Measurements from ENCODE around the gene OLFML1. TPM values are rescaled to one million over a fixed set of nuclear protein-coding genes. Genes with fewer than 3 reads are reported as not detected.

The OLFML1 gene
- total RNA-seq, 2 donors from 2014 or later: 0.81 to 1.5 TPM

GRCh38 chr11:7552666-7553065 lies 67.4 kb downstream of the OLFML1 start:
- Mint-ChIP-seq H3K36me3 (ENCODE audit: low read depth) (peaks cover 11% of the 10 kb centered on the region), H3K9me3 (no peaks in the 10 kb centered on the region), H3K4me1 (peaks cover 24% of the 10 kb centered on the region), H3K27me3 (ENCODE audit: insufficient read depth) (no peaks in the 10 kb centered on the region), H3K27ac (no peak overlapping the region), H3K4me3 (no peak overlapping the region)
- Histone ChIP-seq H3K27me3 (ENCODE audit: control insufficient read depth, insufficient read depth, low read length, poor library complexity, severe bottlenecking) (no peaks in the 10 kb centered on the region), H3K27ac (ENCODE audit: low read depth, low read length) (no peak overlapping the region), H3K4me1 (ENCODE audit: control insufficient read depth, insufficient read depth, low read length) (no peaks in the 10 kb centered on the region), H3K9me3 (ENCODE audit: control insufficient read depth, low read length) (no peaks in the 10 kb centered on the region), H3K36me3 (ENCODE audit: control insufficient read depth, insufficient read depth, low read length) (peaks cover 37% of the 10 kb centered on the region), H3K4me3 (ENCODE audit: low read length) (no peak overlapping the region), H3K9ac (ENCODE audit: extremely low read depth, low read length, poor library complexity, severe bottlenecking) (no peak overlapping the region)
- peak; percentile 22 for DNase-seq
- WGBS, 2 experiments (ENCODE audit: insufficient coverage in 1 of 2, insufficient read length in 1 of 2): 95 to 96% methylated on average over 4 of the region's 4 CpGs
- no peak for TF ChIP-seq CTCF (conservative IDR thresholded peaks at IDR 0.05)

DNA sequence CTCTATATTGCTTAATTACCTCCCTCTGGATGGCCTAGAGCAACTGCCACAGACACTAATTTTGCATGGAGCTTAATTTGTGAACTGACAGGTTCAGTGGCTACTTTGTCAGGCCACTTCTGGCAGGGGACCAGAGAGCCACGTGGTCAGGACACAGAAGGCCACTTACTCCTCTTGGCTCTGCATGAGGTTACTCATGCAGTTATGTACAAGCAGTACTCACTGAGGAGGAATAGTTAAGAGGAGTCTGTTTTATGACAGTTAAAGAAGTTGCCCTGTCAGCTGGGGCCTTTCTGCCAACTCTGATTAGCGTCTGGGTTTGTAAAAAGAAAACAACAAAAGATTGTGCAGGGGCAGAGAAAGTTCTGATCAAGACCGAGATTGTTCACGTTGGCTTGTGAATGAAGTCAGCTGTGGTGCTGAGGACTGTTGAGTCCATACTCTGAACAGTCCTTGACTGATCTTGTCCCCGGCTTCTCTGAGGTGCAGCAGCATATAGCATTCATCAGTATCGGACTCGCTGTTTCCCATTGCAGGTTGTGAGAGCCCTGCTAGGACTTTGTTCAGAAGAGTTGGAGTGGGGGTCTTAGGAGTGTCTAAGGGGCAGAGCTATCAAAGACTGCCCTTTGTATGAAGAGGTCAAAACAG lies 69.9 kb downstream of the OLFML1 start:
- no peak overlapping the region for H3K27ac ChIP-seq (ENCODE audit: low read depth, low read length)
- H3K36me3 ChIP-seq (ENCODE audit: control insufficient read depth, insufficient read depth, low read length): peaks cover 34% of the 10 kb centered on the region
- peaks cover 18% of the 10 kb centered on the region for H3K4me1 Mint-ChIP-seq
- H3K36me3 Mint-ChIP-seq (ENCODE audit: low read depth): peaks cover 13% of the 10 kb centered on the region
- TF ChIP-seq CTCF (conservative IDR thresholded peaks at IDR 0.05): no peak
- peak; percentile 17 for DNase-seq
- H3K4me3 Mint-ChIP-seq: no peak overlapping the region
- no peak overlapping the region for H3K9ac ChIP-seq (ENCODE audit: extremely low read depth, low read length, poor library complexity, severe bottlenecking)
- no peaks in the 10 kb centered on the region for H3K9me3 Mint-ChIP-seq
- WGBS, 2 experiments (ENCODE audit: insufficient coverage in 1 of 2, insufficient read length in 1 of 2): 88 to 93% methylated on average over 5 to 7 of the region's 7 CpGs
- H3K4me3 ChIP-seq (ENCODE audit: low read length): no peak overlapping the region
- H3K9me3 ChIP-seq (ENCODE audit: control insufficient read depth, low read length): no peaks in the 10 kb centered on the region
- no peaks in the 10 kb centered on the region for H3K27me3 ChIP-seq (ENCODE audit: control insufficient read depth, insufficient read depth, low read length, poor library complexity, severe bottlenecking)
- no peaks in the 10 kb centered on the region for H3K27me3 Mint-ChIP-seq (ENCODE audit: insufficient read depth)
- H3K4me1 ChIP-seq (ENCODE audit: control insufficient read depth, insufficient read depth, low read length): peaks cover 3% of the 10 kb centered on the region
- H3K27ac Mint-ChIP-seq: no peak overlapping the region

DNA sequence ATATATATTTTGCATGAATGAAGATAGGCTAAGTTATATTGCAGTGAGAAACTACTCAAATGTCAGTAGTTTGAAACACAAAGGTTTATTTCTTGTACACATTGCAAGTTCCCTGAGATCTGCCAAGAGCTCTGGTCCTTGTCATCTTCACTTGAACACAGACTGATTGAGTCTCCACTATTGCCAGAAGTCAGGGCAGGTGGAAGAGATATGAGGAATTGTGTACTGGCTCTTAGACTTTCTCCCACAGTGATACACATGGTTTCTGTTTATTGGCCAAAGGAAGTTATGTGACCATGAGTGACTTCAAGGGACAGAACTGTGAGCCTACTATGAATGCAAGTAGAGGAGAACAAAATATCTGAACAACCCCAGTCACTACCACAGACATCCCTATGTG lies 72.7 kb downstream of the OLFML1 start:
- no peaks in the 10 kb centered on the region for H3K9me3 Mint-ChIP-seq
- Histone ChIP-seq H3K4me1 (ENCODE audit: control insufficient read depth, insufficient read depth, low read length) (peaks cover 5% of the 10 kb centered on the region), H3K9ac (ENCODE audit: extremely low read depth, low read length, poor library complexity, severe bottlenecking) (no peak overlapping the region), H3K27me3 (ENCODE audit: control insufficient read depth, insufficient read depth, low read length, poor library complexity, severe bottlenecking) (no peaks in the 10 kb centered on the region), H3K4me3 (ENCODE audit: low read length) (no peak overlapping the region), H3K27ac (ENCODE audit: low read depth, low read length) (no peak overlapping the region), H3K36me3 (ENCODE audit: control insufficient read depth, insufficient read depth, low read length) (peaks cover 13% of the 10 kb centered on the region), H3K9me3 (ENCODE audit: control insufficient read depth, low read length) (no peaks in the 10 kb centered on the region)
- no peak overlapping the region for H3K27ac Mint-ChIP-seq
- no peak overlapping the region for H3K4me3 Mint-ChIP-seq
- TF ChIP-seq CTCF (conservative IDR thresholded peaks at IDR 0.05): no peak
- H3K4me1 Mint-ChIP-seq: peaks cover 19% of the 10 kb centered on the region
- H3K36me3 Mint-ChIP-seq (ENCODE audit: low read depth): peaks cover 9% of the 10 kb centered on the region
- no peaks in the 10 kb centered on the region for H3K27me3 Mint-ChIP-seq (ENCODE audit: insufficient read depth)
- no peak for DNase-seq

All from endodermal cell (in vitro differentiated cells).